Measurements from ENCODE around the gene PBX4. TPM values are rescaled to one million over a fixed set of nuclear protein-coding genes. Genes with fewer than 3 reads are reported as not detected.

Gene PBX4
- total and polyA plus RNA-seq, 2 donors (not counting 1 experiment from before 2014, with no cell fraction given): 11.7 TPM

DNA sequence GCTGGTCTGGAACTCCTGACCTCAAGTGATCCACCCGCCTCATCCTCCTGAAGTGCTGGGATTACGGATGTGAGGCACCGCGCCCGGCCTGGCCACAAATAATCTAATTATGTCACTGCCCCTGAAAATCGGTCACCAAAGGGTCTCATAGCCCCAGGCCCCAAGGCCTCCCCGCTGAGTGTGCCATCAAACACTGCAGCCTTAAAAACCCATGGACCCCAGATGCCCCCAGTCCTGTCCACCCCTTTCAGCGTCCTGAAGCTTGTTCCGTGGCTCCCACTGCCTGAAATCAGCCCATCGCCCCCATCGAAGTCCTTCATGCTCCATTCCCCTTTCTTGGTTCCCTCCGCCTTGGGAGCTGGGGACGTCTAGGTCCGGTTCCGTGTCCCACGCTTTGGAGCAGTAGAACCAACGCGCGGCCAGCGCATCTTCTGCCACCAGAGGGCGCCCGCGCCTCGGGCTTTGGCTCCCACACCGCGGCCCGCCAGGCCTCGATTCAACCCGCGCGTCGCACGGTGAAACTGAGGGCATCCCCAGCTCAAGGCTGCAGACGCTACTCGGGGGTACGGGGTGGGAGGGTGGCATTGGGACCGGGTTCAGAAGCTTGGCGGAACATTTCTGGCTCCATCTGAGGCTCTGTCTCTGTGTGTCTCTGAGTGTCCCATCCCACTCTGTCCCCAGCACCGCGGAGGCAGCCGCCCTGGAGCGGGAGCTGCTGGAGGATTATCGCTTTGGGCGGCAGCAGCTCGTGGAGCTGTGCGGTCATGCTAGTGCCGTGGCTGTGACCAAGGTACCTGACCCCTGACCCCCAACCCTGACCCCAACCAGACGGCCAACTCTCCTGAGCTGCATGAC, 86.3 kb downstream of the PBX4 start:
- Histone ChIP-seq H3K79me2 (ENCODE audit: control insufficient read depth, insufficient read depth, low read length) (peaks cover 3% of the 10 kb centered on the region), H3K27ac (ENCODE audit: low read length in 2 of 2) (no peak overlapping the region), H3K36me3 (replicated peaks in 1 of 2; ENCODE audit: control extremely low read depth in 1 of 2, control insufficient read depth in 1 of 2, extremely low read depth in 1 of 2, insufficient read depth in 2 of 2, low read length in 1 of 2) (peaks cover 0 to 18% of the 10 kb centered on the region in 2 experiments), H3K9ac (ENCODE audit: low read length) (no peak overlapping the region), H3K27me3 (replicated peaks in 1 of 4; ENCODE audit: control extremely low read depth in 1 of 4, control insufficient read depth in 3 of 4, insufficient read depth in 4 of 4, low read length in 3 of 4) (peaks cover 0 to 1% (median 0%) of the 10 kb centered on the region in 4 experiments), H2AFZ (ENCODE audit: insufficient read depth, low read depth, low read length, poor library complexity, severe bottlenecking) (peak overlapping the region; percentile 38), H3K4me1 (ENCODE audit: control insufficient read depth in 2 of 2, insufficient read depth in 2 of 2, low read length in 2 of 2) (peaks cover 7 to 9% of the 10 kb centered on the region in 2 donors), H3K4me3 (ENCODE audit: control extremely low read depth in 1 of 5, extremely low read depth in 1 of 5, insufficient read depth in 1 of 5, low read depth in 2 of 5, low read length in 4 of 5) (no peak overlapping the region), H3K4me2 (replicated peaks; ENCODE audit: low read depth, low read length, poor library complexity, severe bottlenecking) (peak overlapping the region; percentile 63), H3K9me3 (ENCODE audit: control extremely low read depth in 1 of 3, control insufficient read depth in 2 of 3, insufficient read depth in 1 of 3, low read length in 2 of 3) (peaks cover 0 to 3% (median 0%) of the 10 kb centered on the region in 3 donors), H4K20me1 (ENCODE audit: control insufficient read depth, insufficient read depth, low read length, poor library complexity, severe bottlenecking) (peaks cover 3% of the 10 kb centered on the region)
- ChIA-PET POLR2A (interaction anchor here (0.5 to 1.9 kb wide), 10 partner anchors 9 to 462 kb away, joined by 3 to 11 read pairs (median 4); partner anchors contain the start of gene GMIP), CTCF (interaction anchor here (0.6 to 7.5 kb wide), 43 partner anchors 11 to 746 kb away, joined by 3 to 88 read pairs (median 4); partner anchors contain the start of genes ATP13A1, GMIP, LPAR2 and NDUFA13)
- Mint-ChIP-seq H3K27ac (peak overlapping the region; percentile 86), H3K27me3 (no peaks in the 10 kb centered on the region), H3K4me1 (peaks cover 6% of the 10 kb centered on the region), H3K9me3 (ENCODE audit: insufficient read depth) (no peaks in the 10 kb centered on the region), H3K4me3 (no peak overlapping the region)
- intact Hi-C loops (cut with micrococcal nuclease): loop anchor here (1.0 kb wide), 1 partner anchor 111 kb away; the partner anchor contains the start of gene GMIP
- DNase-seq: peak; percentile 87
- 36% methylated on average over 48 of the region's 48 CpGs for WGBS (ENCODE audit: insufficient coverage)
- peak; percentile 78 for ATAC-seq (ENCODE audit: low read depth)
- TF ChIP-seq EZH2 (IDR thresholded peaks at IDR 0.05; ENCODE audit: borderline replicate concordance, insufficient read depth, low read depth, low read length, poor library complexity, severe bottlenecking): no peak
- TF ChIP-seq, protein P1, sequence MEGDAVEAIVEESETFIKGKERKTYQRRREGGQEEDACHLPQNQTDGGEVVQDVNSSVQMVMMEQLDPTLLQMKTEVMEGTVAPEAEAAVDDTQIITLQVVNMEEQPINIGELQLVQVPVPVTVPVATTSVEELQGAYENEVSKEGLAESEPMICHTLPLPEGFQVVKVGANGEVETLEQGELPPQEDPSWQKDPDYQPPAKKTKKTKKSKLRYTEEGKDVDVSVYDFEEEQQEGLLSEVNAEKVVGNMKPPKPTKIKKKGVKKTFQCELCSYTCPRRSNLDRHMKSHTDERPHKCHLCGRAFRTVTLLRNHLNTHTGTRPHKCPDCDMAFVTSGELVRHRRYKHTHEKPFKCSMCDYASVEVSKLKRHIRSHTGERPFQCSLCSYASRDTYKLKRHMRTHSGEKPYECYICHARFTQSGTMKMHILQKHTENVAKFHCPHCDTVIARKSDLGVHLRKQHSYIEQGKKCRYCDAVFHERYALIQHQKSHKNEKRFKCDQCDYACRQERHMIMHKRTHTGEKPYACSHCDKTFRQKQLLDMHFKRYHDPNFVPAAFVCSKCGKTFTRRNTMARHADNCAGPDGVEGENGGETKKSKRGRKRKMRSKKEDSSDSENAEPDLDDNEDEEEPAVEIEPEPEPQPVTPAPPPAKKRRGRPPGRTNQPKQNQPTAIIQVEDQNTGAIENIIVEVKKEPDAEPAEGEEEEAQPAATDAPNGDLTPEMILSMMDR (IDR thresholded peaks at IDR 0.05): peak; percentile 95
